Neural progenitor cell (in vitro differentiated cells): ENCODE data around the gene DUOXA2. TPM values are rescaled to one million over a fixed set of nuclear protein-coding genes. Genes with fewer than 3 reads are reported as not detected.

Experiments
- DNase-seq: peaks from one replicate; pipeline ENCODE4 v3.0.0-alpha.2; 2016; ENCODE audit warnings: low spot score
- H2AFZ ChIP-seq: fragments of 200-600 bp; sonication (generic); replicated peaks from 2 replicates; pipeline ENCODE4 v1.6.1; 2016; ENCODE audit warnings: antibody characterized with exemption
- H3F3A ChIP-seq: fragments of 200-600 bp; sonication (generic); 2 replicates; pipeline ENCODE4 v1.6.1; 2016; ENCODE audit warnings: antibody characterized with exemption, low read depth
- H3K27ac ChIP-seq: fragments of 200-600 bp; sonication (generic); 2 replicates; pipeline ENCODE4 v1.5.1; 2016; ENCODE audit warnings: mild to moderate bottlenecking
- H3K27me3 ChIP-seq: fragments of 200-600 bp; sonication (generic); 2 replicates; pipeline ENCODE4 v1.6.1; 2016; ENCODE audit warnings: mild to moderate bottlenecking, moderate library complexity
- H3K36me3 ChIP-seq: fragments of 200-600 bp; sonication (generic); 2 replicates; pipeline ENCODE4 v1.5.1; 2016
- H3K4me1 ChIP-seq: fragments of 200-600 bp; sonication (generic); 2 replicates; pipeline ENCODE4 v1.6.1; 2016; ENCODE audit warnings: mixed run types
- H3K4me2 ChIP-seq: fragments of 200-600 bp; sonication (generic); 2 replicates; pipeline ENCODE4 v1.6.1; 2016
- H3K4me3 ChIP-seq: fragments of 200-600 bp; sonication (generic); 2 replicates; pipeline ENCODE4 v1.5.1; 2016
- H3K79me2 ChIP-seq: fragments of 200-600 bp; sonication (generic); 2 replicates; pipeline ENCODE4 v1.6.1; 2016; ENCODE audit warnings: low read depth
- H3K9ac ChIP-seq: fragments of 200-600 bp; sonication (generic); 2 replicates; pipeline ENCODE4 v1.6.1; 2016
- H3K9me3 ChIP-seq: fragments of 200-600 bp; sonication (generic); 2 replicates; pipeline ENCODE4 v1.5.1; 2016; ENCODE audit warnings: low read depth
- H4K20me1 ChIP-seq: fragments of 200-600 bp; sonication (generic); 2 replicates; pipeline ENCODE4 v1.6.1; 2016; ENCODE audit warnings: low read depth
- H3K27ac Mint-ChIP-seq: 3 replicates; pipeline ENCODE4 v1.8.0; 2021; ENCODE audit warnings: mixed read lengths
- H3K27me3 Mint-ChIP-seq: 2 replicates; pipeline ENCODE4 v1.8.0; 2022; ENCODE audit warnings: low read depth, mild to moderate bottlenecking, inconsistent platforms, moderate library complexity, mixed read lengths; ENCODE audit not compliant: insufficient read depth
- H3K36me3 Mint-ChIP-seq: 3 replicates; pipeline ENCODE4 v1.8.0; 2021; ENCODE audit warnings: mixed read lengths
- H3K4me1 Mint-ChIP-seq: 3 replicates; pipeline ENCODE4 v1.8.0; 2021; ENCODE audit warnings: mixed read lengths
- H3K4me3 Mint-ChIP-seq: 3 replicates; pipeline ENCODE4 v1.8.0; 2021; ENCODE audit warnings: mild to moderate bottlenecking, moderate library complexity, mixed read lengths
- H3K9me3 Mint-ChIP-seq: 3 replicates; pipeline ENCODE4 v1.8.0; 2020; ENCODE audit warnings: mixed read lengths
- EZH2 ChIP-seq: fragments of 200-600 bp; sonication (generic); IDR thresholded peaks from 2 replicates; pipeline ENCODE4 v1.6.1; 2017; ENCODE audit warnings: antibody characterized with exemption, mild to moderate bottlenecking, moderate library complexity
- EZH2phosphoT487 ChIP-seq: fragments of 200-600 bp; sonication (generic); IDR thresholded peaks from 2 replicates; pipeline ENCODE4 v1.6.1; 2017; ENCODE audit warnings: antibody characterized with exemption
- total RNA-seq: library from RNA; depleted of rRNA; stranded (reverse); fragments of >200 nt; gene quantifications from 2 replicates; pipeline ENCODE4 v1.2.3, GENCODE V29; 2015; ENCODE audit warnings: low replicate concordance
- TF ChIP-seq, protein P1 (sequence below): fragments of 200-600 bp; sonication (generic); IDR thresholded peaks from 2 replicates; pipeline ENCODE4 v1.5.1; 2017; ENCODE audit warnings: antibody characterized with exemption, mild to moderate bottlenecking

Gene DUOXA2
- total RNA-seq, 1 donor from 2014 or later, result not detected

DNA sequence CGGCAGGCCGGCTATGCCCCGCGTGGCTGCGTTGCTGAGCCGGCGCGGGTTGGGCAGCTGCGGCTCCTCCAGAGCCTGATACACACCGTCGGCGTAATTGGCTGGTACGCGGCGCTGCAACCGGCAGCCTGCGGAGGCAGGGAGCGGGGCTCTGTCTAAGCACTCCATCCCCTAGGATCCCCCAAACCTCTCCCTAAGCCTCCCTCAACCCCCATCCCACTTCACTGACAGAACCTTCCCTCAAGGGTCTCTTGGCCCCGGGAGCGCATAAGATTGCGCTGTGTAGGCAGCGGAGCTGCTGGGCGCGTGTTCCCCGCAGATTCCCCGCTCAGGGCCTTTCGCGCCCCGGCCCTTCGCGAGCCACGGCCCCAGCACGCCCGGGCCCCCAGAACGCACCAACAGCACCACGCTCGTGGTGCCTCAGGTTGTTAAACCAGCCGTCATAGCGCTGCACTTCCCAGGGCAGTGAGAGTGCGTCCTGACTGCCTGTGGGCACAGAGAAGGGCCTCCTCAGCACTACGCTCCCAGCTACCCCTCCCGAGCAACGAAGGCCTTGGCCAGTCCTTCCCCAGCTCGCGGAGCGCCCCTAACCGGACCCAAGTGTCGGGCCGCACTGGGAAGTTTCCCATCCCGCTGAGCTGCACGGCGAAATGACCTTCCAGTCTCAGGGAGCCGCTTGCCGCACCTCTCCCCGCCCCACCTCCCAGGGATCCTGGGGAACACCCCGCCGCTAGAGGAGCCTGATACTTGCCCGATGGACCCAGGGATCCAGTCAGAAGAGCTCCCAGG, 1.3 kb upstream of the DUOXA2 start:
- H3K4me1 Mint-ChIP-seq, result peaks cover 21% of the 10 kb centered on the region
- DNase-seq, result peak; percentile 61
- no peaks in the 10 kb centered on the region for H3F3A ChIP-seq
- H4K20me1 ChIP-seq, result peaks cover 27% of the 10 kb centered on the region
- peak overlapping the region; percentile 59 for H3K4me3 Mint-ChIP-seq
- peak overlapping the region; percentile 13 for H3K4me3 ChIP-seq
- no peaks in the 10 kb centered on the region for H3K36me3 Mint-ChIP-seq
- H3K79me2 ChIP-seq, result no peaks in the 10 kb centered on the region
- no peak overlapping the region for H3K27ac Mint-ChIP-seq
- TF ChIP-seq, protein P1, sequence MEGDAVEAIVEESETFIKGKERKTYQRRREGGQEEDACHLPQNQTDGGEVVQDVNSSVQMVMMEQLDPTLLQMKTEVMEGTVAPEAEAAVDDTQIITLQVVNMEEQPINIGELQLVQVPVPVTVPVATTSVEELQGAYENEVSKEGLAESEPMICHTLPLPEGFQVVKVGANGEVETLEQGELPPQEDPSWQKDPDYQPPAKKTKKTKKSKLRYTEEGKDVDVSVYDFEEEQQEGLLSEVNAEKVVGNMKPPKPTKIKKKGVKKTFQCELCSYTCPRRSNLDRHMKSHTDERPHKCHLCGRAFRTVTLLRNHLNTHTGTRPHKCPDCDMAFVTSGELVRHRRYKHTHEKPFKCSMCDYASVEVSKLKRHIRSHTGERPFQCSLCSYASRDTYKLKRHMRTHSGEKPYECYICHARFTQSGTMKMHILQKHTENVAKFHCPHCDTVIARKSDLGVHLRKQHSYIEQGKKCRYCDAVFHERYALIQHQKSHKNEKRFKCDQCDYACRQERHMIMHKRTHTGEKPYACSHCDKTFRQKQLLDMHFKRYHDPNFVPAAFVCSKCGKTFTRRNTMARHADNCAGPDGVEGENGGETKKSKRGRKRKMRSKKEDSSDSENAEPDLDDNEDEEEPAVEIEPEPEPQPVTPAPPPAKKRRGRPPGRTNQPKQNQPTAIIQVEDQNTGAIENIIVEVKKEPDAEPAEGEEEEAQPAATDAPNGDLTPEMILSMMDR, result no peak
- TF ChIP-seq EZH2phosphoT487, result peak; percentile 19
- TF ChIP-seq EZH2, result peak; percentile 84
- no peak overlapping the region for H3K9ac ChIP-seq
- no peaks in the 10 kb centered on the region for H3K9me3 ChIP-seq
- peaks cover 4% of the 10 kb centered on the region for H3K9me3 Mint-ChIP-seq
- peaks cover 96% of the 10 kb centered on the region for H3K27me3 ChIP-seq
- peak overlapping the region; percentile 65 for H3K4me2 ChIP-seq
- H2AFZ ChIP-seq, result peak overlapping the region; percentile 9
- no peak overlapping the region for H3K27ac ChIP-seq
- H3K36me3 ChIP-seq, result no peaks in the 10 kb centered on the region
- H3K4me1 ChIP-seq, result no peaks in the 10 kb centered on the region
- peaks cover 83% of the 10 kb centered on the region for H3K27me3 Mint-ChIP-seq

DNA sequence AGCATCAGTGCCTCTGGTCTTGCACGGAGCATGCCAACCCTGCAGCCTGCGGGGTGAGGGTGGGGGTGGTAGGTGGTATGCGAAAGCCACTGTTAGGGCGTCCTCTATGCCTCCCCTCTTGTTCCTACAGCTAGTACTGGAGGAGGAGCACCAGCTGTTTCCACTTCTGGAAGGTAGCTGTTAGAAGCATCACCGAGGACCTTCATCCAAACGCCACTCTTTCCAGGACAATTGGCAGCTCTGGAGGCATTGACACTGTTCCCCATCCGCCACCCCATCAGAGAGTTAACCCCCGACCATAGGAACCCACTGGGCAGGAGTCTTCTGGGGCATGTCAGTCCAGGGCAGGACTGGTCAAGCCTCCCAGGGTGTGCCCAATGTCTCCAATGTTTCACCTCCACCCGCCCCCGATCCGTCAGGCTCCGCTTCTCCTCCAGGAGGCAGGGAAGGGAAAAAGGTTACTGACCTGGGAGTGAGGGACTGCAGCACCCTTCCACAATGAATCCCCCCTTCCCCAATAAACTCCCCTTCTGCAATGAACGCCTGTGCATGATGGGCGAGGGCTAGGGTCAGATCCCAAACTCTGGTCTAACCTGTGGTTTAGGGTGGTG, 641 bp upstream of the DUOXA2 start:
- no peaks in the 10 kb centered on the region for H3K36me3 Mint-ChIP-seq
- H3K4me1 Mint-ChIP-seq, result peaks cover 25% of the 10 kb centered on the region
- Histone ChIP-seq H3K36me3 (no peaks in the 10 kb centered on the region), H3K4me3 (peak overlapping the region; percentile 13), H3K9ac (no peak overlapping the region), H2AFZ (no peak overlapping the region), H3F3A (no peaks in the 10 kb centered on the region), H4K20me1 (peaks cover 27% of the 10 kb centered on the region), H3K27ac (no peak overlapping the region), H3K9me3 (no peaks in the 10 kb centered on the region), H3K4me1 (no peaks in the 10 kb centered on the region), H3K27me3 (peaks cover 98% of the 10 kb centered on the region), H3K4me2 (peak overlapping the region; percentile 65), H3K79me2 (no peaks in the 10 kb centered on the region)
- peak; percentile 42 for TF ChIP-seq EZH2
- TF ChIP-seq, protein P1, result no peak
- no peak overlapping the region for H3K27ac Mint-ChIP-seq
- peak; percentile 5 for DNase-seq
- peaks cover 83% of the 10 kb centered on the region for H3K27me3 Mint-ChIP-seq
- H3K9me3 Mint-ChIP-seq, result peaks cover 4% of the 10 kb centered on the region
- H3K4me3 Mint-ChIP-seq, result peak overlapping the region; percentile 24

DNA sequence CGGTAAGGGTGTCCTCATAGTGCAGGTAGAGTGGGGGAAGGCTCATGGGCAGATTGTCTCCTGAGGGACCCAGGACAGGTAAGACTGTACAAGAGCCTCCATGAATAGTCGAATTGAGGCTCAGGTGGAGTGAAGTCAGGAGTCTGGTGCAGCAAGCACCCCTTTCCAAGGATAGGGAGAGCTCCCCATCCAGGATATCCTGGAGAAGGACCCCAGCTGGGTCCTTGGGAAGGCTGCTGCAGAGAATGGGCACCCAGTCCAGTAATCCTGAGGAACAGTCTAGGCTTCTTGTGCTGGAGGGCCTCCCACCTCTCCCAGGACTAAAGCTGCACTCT, 592 bp downstream of the DUOXA2 start:
- TF ChIP-seq EZH2 (no peak), EZH2phosphoT487 (no peak)
- TF ChIP-seq, protein P1, result no peak
- Histone ChIP-seq H3K4me2 (no peak overlapping the region), H4K20me1 (peaks cover 27% of the 10 kb centered on the region), H3K27me3 (peaks cover 98% of the 10 kb centered on the region), H3F3A (no peaks in the 10 kb centered on the region), H3K4me1 (no peaks in the 10 kb centered on the region), H3K9ac (no peak overlapping the region), H3K9me3 (no peaks in the 10 kb centered on the region), H3K79me2 (no peaks in the 10 kb centered on the region), H2AFZ (no peak overlapping the region), H3K4me3 (peak overlapping the region; percentile 36), H3K27ac (no peak overlapping the region), H3K36me3 (no peaks in the 10 kb centered on the region)
- H3K27me3 Mint-ChIP-seq, result peaks cover 76% of the 10 kb centered on the region
- H3K9me3 Mint-ChIP-seq, result peaks cover 2% of the 10 kb centered on the region
- peak overlapping the region; percentile 44 for H3K4me3 Mint-ChIP-seq
- DNase-seq, result no peak
- no peaks in the 10 kb centered on the region for H3K36me3 Mint-ChIP-seq
- H3K4me1 Mint-ChIP-seq, result peaks cover 25% of the 10 kb centered on the region
- no peak overlapping the region for H3K27ac Mint-ChIP-seq
